Esophagus squamous epithelium (tissue), 4 donors: Measurements from ENCODE around the gene CCNF.

Experiments used
- POLR2A ChIP-seq, 4 donors: fragments of 450-650 bp; IDR thresholded peaks; one replicate each; pipeline ENCODE4 v1.6.1; 2017; ENCODE audit warnings: antibody characterized with exemption in 4 of 4, mild to moderate bottlenecking in 4 of 4, moderate library complexity in 3 of 4
- TF ChIP-seq, protein P1 (sequence below), 6 experiments: fragments of 450-650 bp in 4 of 6; fragments of 200-600 bp in 2 of 6; sonication (generic) in 2 of 6; IDR thresholded peaks; one replicate each; pipeline ENCODE4 v1.5.1; 2016 to 2019; ENCODE audit warnings: antibody characterized with exemption in 6 of 6, mild to moderate bottlenecking in 4 of 6, moderate library complexity in 4 of 6

DNA sequence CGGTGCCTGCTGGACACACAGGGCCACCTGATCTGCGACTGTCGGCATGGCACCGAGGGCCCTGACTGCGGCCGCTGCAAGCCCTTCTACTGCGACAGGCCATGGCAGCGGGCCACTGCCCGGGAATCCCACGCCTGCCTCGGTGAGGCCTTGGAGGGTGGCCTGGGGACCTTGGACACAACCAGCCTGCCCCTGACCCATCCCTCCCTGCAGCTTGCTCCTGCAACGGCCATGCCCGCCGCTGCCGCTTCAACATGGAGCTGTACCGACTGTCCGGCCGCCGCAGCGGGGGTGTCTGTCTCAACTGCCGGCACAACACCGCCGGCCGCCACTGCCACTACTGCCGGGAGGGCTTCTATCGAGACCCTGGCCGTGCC lies 43.2 kb downstream of the CCNF start:
- TF ChIP-seq, protein P1, sequence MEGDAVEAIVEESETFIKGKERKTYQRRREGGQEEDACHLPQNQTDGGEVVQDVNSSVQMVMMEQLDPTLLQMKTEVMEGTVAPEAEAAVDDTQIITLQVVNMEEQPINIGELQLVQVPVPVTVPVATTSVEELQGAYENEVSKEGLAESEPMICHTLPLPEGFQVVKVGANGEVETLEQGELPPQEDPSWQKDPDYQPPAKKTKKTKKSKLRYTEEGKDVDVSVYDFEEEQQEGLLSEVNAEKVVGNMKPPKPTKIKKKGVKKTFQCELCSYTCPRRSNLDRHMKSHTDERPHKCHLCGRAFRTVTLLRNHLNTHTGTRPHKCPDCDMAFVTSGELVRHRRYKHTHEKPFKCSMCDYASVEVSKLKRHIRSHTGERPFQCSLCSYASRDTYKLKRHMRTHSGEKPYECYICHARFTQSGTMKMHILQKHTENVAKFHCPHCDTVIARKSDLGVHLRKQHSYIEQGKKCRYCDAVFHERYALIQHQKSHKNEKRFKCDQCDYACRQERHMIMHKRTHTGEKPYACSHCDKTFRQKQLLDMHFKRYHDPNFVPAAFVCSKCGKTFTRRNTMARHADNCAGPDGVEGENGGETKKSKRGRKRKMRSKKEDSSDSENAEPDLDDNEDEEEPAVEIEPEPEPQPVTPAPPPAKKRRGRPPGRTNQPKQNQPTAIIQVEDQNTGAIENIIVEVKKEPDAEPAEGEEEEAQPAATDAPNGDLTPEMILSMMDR (IDR thresholded peaks at IDR 0.05): no peak
- TF ChIP-seq POLR2A (IDR thresholded peaks at IDR 0.05): no peak
